H1 (cell line): ENCODE data around the gene CIB4. TPM values are rescaled to one million over a fixed set of nuclear protein-coding genes. Genes with fewer than 3 reads are reported as not detected.

Experiments
- CTCF ChIA-PET: fragments of 300-600 bp; sonication (Branson Sonifier 250); formaldehyde crosslinking; loops from one replicate; lab custom pipeline; 2021; ENCODE audit not compliant: partially characterized antibody; lab: Charles Lee
- POLR2A ChIA-PET: fragments of 300-600 bp; sonication (Branson Sonifier 250); formaldehyde crosslinking; loops from one replicate; lab custom pipeline; 2021; ENCODE audit warnings: inconsistent platforms; ENCODE audit not compliant: partially characterized antibody; lab: Charles Lee
- DNase-seq, 2 experiments: peaks; one replicate each; pipeline versions ENCODE4 v3.0.0 to v3.0.0-alpha.2; 2010 to 2022; ENCODE audit warnings: low spot score in 2 of 2, low read depth in 1 of 2, mixed read lengths in 1 of 2
- FAIRE-seq: peaks from 2 replicates; lab custom pipeline; 2011; peaks lifted over from hg19 to GRCh38; lab: Jason Lieb, UNC
- H2AFZ ChIP-seq: 2 replicates; pipeline ENCODE4 v1.8.1; 2012; ENCODE audit warnings: low read length, inconsistent platforms
- H2AK5ac ChIP-seq: 2 replicates; pipeline ENCODE4 v1.6.1; 2013; ENCODE audit warnings: low read depth, low read length
- H2BK120ac ChIP-seq: replicated peaks from 2 replicates; pipeline ENCODE3; 2013; ENCODE audit warnings: low read depth, low read length, inconsistent platforms
- H2BK12ac ChIP-seq: 2 replicates; pipeline ENCODE4 v1.6.1; 2013; ENCODE audit warnings: low read depth, low read length
- H2BK15ac ChIP-seq: 2 replicates; pipeline ENCODE4 v1.6.1; 2013; ENCODE audit warnings: low read length
- H2BK20ac ChIP-seq: 2 replicates; pipeline ENCODE4 v1.6.1; 2013; ENCODE audit warnings: low read length
- H2BK5ac ChIP-seq: 2 replicates; pipeline ENCODE4 v1.6.1; 2013; ENCODE audit warnings: low read depth, low read length
- H3K14ac ChIP-seq: 2 replicates; pipeline ENCODE4 v1.6.1; 2013; ENCODE audit warnings: inconsistent platforms; ENCODE audit not compliant: insufficient read length
- H3K18ac ChIP-seq: 2 replicates; pipeline ENCODE4 v1.6.1; 2013; ENCODE audit warnings: low read length; ENCODE audit errors: extremely low read depth
- H3K23ac ChIP-seq: 2 replicates; pipeline ENCODE4 v1.6.1; 2013; ENCODE audit warnings: inconsistent platforms; ENCODE audit not compliant: insufficient read length
- H3K23me2 ChIP-seq: 2 replicates; pipeline ENCODE4 v1.6.1; 2013; ENCODE audit warnings: low read depth, low read length
- H3K27ac ChIP-seq: 2 replicates; pipeline ENCODE4 v1.6.1; 2011; ENCODE audit warnings: low read depth, low read length, inconsistent platforms
- H3K27me3 ChIP-seq, 4 experiments: replicated peaks in 1 of 4; 1 replicate in 1 of 4; 2 replicates in 3 of 4; pipeline versions ENCODE4 v1.6.1 to v1.8.1; 2011 to 2013; ENCODE audit warnings: low read length in 3 of 4, mild to moderate bottlenecking in 3 of 4, inconsistent platforms in 2 of 4, mixed read lengths in 2 of 4, moderate library complexity in 1 of 4; ENCODE audit not compliant: control insufficient read depth in 3 of 4, insufficient read depth in 3 of 4; ENCODE audit errors: extremely low read depth in 1 of 4
- H3K36me3 ChIP-seq, 4 experiments: 2 replicates each; pipeline versions ENCODE4 v1.6.1 to v1.8.1; 2011 to 2013; ENCODE audit warnings: mild to moderate bottlenecking in 4 of 4, low read length in 3 of 4, moderate library complexity in 2 of 4, control low read depth in 1 of 4, inconsistent platforms in 1 of 4; ENCODE audit not compliant: insufficient read depth in 4 of 4, control insufficient read depth in 2 of 4
- H3K4ac ChIP-seq: replicated peaks from 2 replicates; pipeline ENCODE3; 2013; ENCODE audit warnings: low read length, low read depth, mixed read lengths, inconsistent platforms; ENCODE audit not compliant: insufficient read length
- H3K4me1 ChIP-seq, 4 experiments: replicated peaks in 1 of 4; 1 replicate in 1 of 4; 2 replicates in 3 of 4; pipeline versions ENCODE4 v1.6.1 to v1.8.1; 2011 to 2013; ENCODE audit warnings: low read length in 3 of 4, inconsistent platforms in 2 of 4, mixed read lengths in 1 of 4; ENCODE audit not compliant: insufficient read depth in 4 of 4, control insufficient read depth in 3 of 4
- H3K4me2 ChIP-seq, 2 experiments: 2 replicates each; pipeline versions ENCODE4 v1.6.1 to v1.8.1; 2011 to 2013; ENCODE audit warnings: low read depth in 2 of 2, low read length in 2 of 2, control low read depth in 1 of 2, inconsistent platforms in 1 of 2, mild to moderate bottlenecking in 1 of 2; ENCODE audit not compliant: insufficient read depth in 1 of 2
- H3K4me3 ChIP-seq, 4 experiments: fragments of 200-600, 300-600 bp in 1 of 4; sonication (generic), shearing (Covaris generic), sonication (Bioruptor Twin) in 1 of 4; 2 replicates each; pipeline versions ENCODE4 v1.5.1 to v1.8.1; 2011 to 2016; ENCODE audit warnings: low read length in 4 of 4, low read depth in 3 of 4, control low read depth in 2 of 4, inconsistent platforms in 2 of 4, mild to moderate bottlenecking in 2 of 4, mixed read lengths in 1 of 4, moderate library complexity in 1 of 4; ENCODE audit not compliant: insufficient read depth in 2 of 4; ENCODE audit errors: extremely low read depth in 1 of 4
- H3K56ac ChIP-seq: replicated peaks from 2 replicates; pipeline ENCODE3; 2013; ENCODE audit warnings: low read depth, mild to moderate bottlenecking, mixed read lengths, low read length, inconsistent platforms; ENCODE audit not compliant: insufficient read length
- H3K79me1 ChIP-seq: 2 replicates; pipeline ENCODE4 v1.6.1; 2013; ENCODE audit warnings: low read depth, low read length, control low read depth
- H3K79me2 ChIP-seq, 2 experiments: 2 replicates each; pipeline versions ENCODE4 v1.6.1 to v1.8.1; 2012 to 2013; ENCODE audit warnings: low read length in 2 of 2, mild to moderate bottlenecking in 2 of 2, inconsistent platforms in 1 of 2; ENCODE audit not compliant: insufficient read depth in 2 of 2, control insufficient read depth in 1 of 2
- H3K9ac ChIP-seq, 4 experiments: replicated peaks in 1 of 4; 1 replicate in 1 of 4; 2 replicates in 3 of 4; pipeline versions ENCODE4 v1.6.1 to v1.8.1; 2011 to 2013; ENCODE audit warnings: low read depth in 3 of 4, low read length in 3 of 4, control low read depth in 2 of 4, mild to moderate bottlenecking in 2 of 4, moderate library complexity in 2 of 4, inconsistent platforms in 1 of 4; ENCODE audit errors: extremely low read depth in 1 of 4
- H3K9me3 ChIP-seq, 2 experiments: 2 replicates each; pipeline versions ENCODE4 v1.6.1 to v1.8.1; 2012 to 2013; ENCODE audit warnings: mild to moderate bottlenecking in 2 of 2, moderate library complexity in 2 of 2, control low read depth in 1 of 2, inconsistent platforms in 1 of 2, low read depth in 1 of 2, low read length in 1 of 2, mixed read lengths in 1 of 2; ENCODE audit not compliant: insufficient read depth in 2 of 2
- H4K20me1 ChIP-seq, 2 experiments: replicated peaks in 1 of 2; 2 replicates each; pipeline versions ENCODE3 to v1.8.1; 2011 to 2013; ENCODE audit warnings: inconsistent platforms in 2 of 2, low read length in 2 of 2, mild to moderate bottlenecking in 1 of 2; ENCODE audit not compliant: insufficient read depth in 2 of 2, control insufficient read depth in 1 of 2
- H4K5ac ChIP-seq: 2 replicates; pipeline ENCODE4 v1.6.1; 2013; ENCODE audit warnings: low read length, low read depth, mixed read lengths, inconsistent platforms; ENCODE audit not compliant: insufficient read length
- H4K8ac ChIP-seq: 2 replicates; pipeline ENCODE4 v1.8.0; 2013; ENCODE audit warnings: mild to moderate bottlenecking, moderate library complexity, low read length, inconsistent platforms; ENCODE audit not compliant: insufficient read depth; ENCODE audit errors: extremely low read depth
- H4K91ac ChIP-seq: replicated peaks from 2 replicates; pipeline ENCODE3; 2013; ENCODE audit warnings: low read length, mixed read lengths, inconsistent platforms; ENCODE audit not compliant: insufficient read length
- ATF3 ChIP-seq: IDR thresholded peaks from 2 replicates; pipeline ENCODE4 v1.6.1; 2011; ENCODE audit warnings: low read depth, mild to moderate bottlenecking, low read length; ENCODE audit not compliant: insufficient read depth
- CTCF ChIP-seq, 3 experiments: IDR thresholded peaks; 1 replicate in 2 of 3; 2 replicates in 1 of 3; pipeline versions ENCODE4 v1.5.1 to v1.6.1; 2011; ENCODE audit warnings: low read length in 3 of 3, mild to moderate bottlenecking in 3 of 3, inconsistent platforms in 2 of 3, low read depth in 1 of 3, moderate library complexity in 1 of 3; ENCODE audit not compliant: insufficient read depth in 1 of 3; ENCODE audit errors: control extremely low read depth in 1 of 3
- POU5F1 ChIP-seq: IDR thresholded peaks from 2 replicates; pipeline ENCODE4 v1.6.1; 2011; ENCODE audit warnings: low read depth, mild to moderate bottlenecking, low read length, moderate library complexity
- RAD21 ChIP-seq, 2 experiments: IDR thresholded peaks in 1 of 2; conservative IDR thresholded peaks in 1 of 2; 2 replicates each; pipeline ENCODE4 v1.6.1; 2011; ENCODE audit warnings: low read depth in 2 of 2, low read length in 2 of 2, improper control_type of control experiment in 1 of 2, inconsistent platforms in 1 of 2, mild to moderate bottlenecking in 1 of 2, moderate library complexity in 1 of 2
- RFX5 ChIP-seq: IDR thresholded peaks from 2 replicates; pipeline ENCODE4 v1.6.1; 2011; ENCODE audit warnings: low read depth, low read length, improper control_type of control experiment, borderline replicate concordance
- RNF2 ChIP-seq: fragments of 200-900, 300-1000 bp; sonication (generic); IDR thresholded peaks from 2 replicates; pipeline ENCODE4 v1.7.1; 2016; ENCODE audit warnings: borderline replicate concordance, low read depth, mild to moderate bottlenecking, antibody characterized with exemption, low read length; ENCODE audit not compliant: poor library complexity, severe bottlenecking; ENCODE audit errors: missing control alignments
- SIX5 ChIP-seq: IDR thresholded peaks from 2 replicates; pipeline ENCODE4 v1.6.1; 2011; ENCODE audit warnings: mild to moderate bottlenecking, low read depth, low read length
- TCF12 ChIP-seq: IDR thresholded peaks from 2 replicates; pipeline ENCODE4 v1.6.1; 2011; ENCODE audit warnings: low read depth, mild to moderate bottlenecking, low read length
- WGBS, 2 experiments: shearing (Covaris generic) in 1 of 2; methylation state at CpG; one replicate each; pipeline versions ENCODE4 v1.1.6 to v1.1.7; 2013 to 2015; ENCODE audit warnings: low lambda C conversion rate in 2 of 2, mixed read lengths in 2 of 2, inconsistent platforms in 1 of 2, low coverage in 1 of 2, missing lambda C conversion rate in 1 of 2; ENCODE audit not compliant: insufficient replicate concordance in 2 of 2, insufficient coverage in 1 of 2, insufficient read length in 1 of 2; ENCODE audit errors: extremely low coverage in 1 of 2, missing lambda C conversion rate in 1 of 2; 5-methylcytosine and 5-hydroxymethylcytosine counted together
- polyA plus RNA-seq, 7 experiments: library from polyadenylated mRNA; depleted of rRNA in 3 of 7; stranded (reverse) in 5 of 7; unstranded in 2 of 7; fragments of >200 nt in 5 of 7; fragments of 200-250 nt in 2 of 7; gene quantifications; 1 replicate in 5 of 7; 2 replicates in 1 of 7; 4 replicates in 1 of 7; pipeline versions ENCODE4 v1.2.1 to v1.2.3, GENCODE V29; 2011 to 2013; ENCODE audit warnings: missing spikeins in 2 of 7, mixed read lengths in 2 of 7
- total RNA-seq: library from RNA; stranded (reverse); fragmentation: NEBNext Ultra II Directional; extraction: Animal tissue kit (Norgen Biotek cat#: 25700); gene quantifications from 2 replicates; pipeline ENCODE4 v1.2.1, GENCODE V29; 2021

CIB4 gene
- total and polyA plus RNA-seq, 2 of the 8 experiments (the other 6 are each of a cell fraction or from before 2014, with no cell fraction given), result not detected

GRCh38 chr2:26683583-26683982 is 42.4 kb upstream of the CIB4 start:
- no peak for FAIRE-seq
- no peak overlapping the region for H3K56ac ChIP-seq
- no peak overlapping the region for H3K4me3 ChIP-seq
- POLR2A ChIA-PET, result interaction anchor here (0.9 kb wide), 1 partner anchor 43 kb away, joined by 3 read pairs; the partner anchor contains the start of gene CIB4
- no peak overlapping the region for H3K27ac ChIP-seq
- no peak overlapping the region for H3K4me2 ChIP-seq
- no peak overlapping the region for H4K8ac ChIP-seq
- no peak overlapping the region for H2AK5ac ChIP-seq
- H2BK20ac ChIP-seq, result no peak overlapping the region
- H4K91ac ChIP-seq, result no peak overlapping the region
- CTCF ChIA-PET, result interaction anchor here (1.0 to 2.0 kb wide), 7 partner anchors 11 to 105 kb away, joined by 3 to 6 read pairs (median 3); no protein-coding TSS in a partner anchor
- no peaks in the 10 kb centered on the region for H3K79me2 ChIP-seq
- H2BK12ac ChIP-seq, result 0 out of 2 replicates have a peak overlapping the region, but pooled peaks have one; percentile 9
- H3K23ac ChIP-seq, result no peak overlapping the region
- H3K9ac ChIP-seq, result no peak overlapping the region
- no peak overlapping the region for H2BK5ac ChIP-seq
- no peaks in the 10 kb centered on the region for H3K9me3 ChIP-seq
- no peaks in the 10 kb centered on the region for H4K20me1 ChIP-seq
- no peak overlapping the region for H4K5ac ChIP-seq
- no peak for DNase-seq
- no peak overlapping the region for H3K14ac ChIP-seq
- no peaks in the 10 kb centered on the region for H3K23me2 ChIP-seq
- no peaks in the 10 kb centered on the region; a peak in 2 of 7 replicates for H3K27me3 ChIP-seq
- H3K36me3 ChIP-seq, result no peaks in the 10 kb centered on the region
- 93% methylated on average over 6 of the region's 6 CpGs; no CpG with 5 or more reads in 1 of the 2 experiments for WGBS, 2 experiments
- H2AFZ ChIP-seq, result no peak overlapping the region
- no peak overlapping the region for H2BK15ac ChIP-seq
- H3K4me1 ChIP-seq, result no peaks in the 10 kb centered on the region
- no peaks in the 10 kb centered on the region for H3K79me1 ChIP-seq
- no peak overlapping the region for H3K4ac ChIP-seq
- no peak overlapping the region for H3K18ac ChIP-seq
- H2BK120ac ChIP-seq, result no peak overlapping the region
- TF ChIP-seq RFX5, result no peak
- peak in 1 of 2 experiments; percentile 38; a peak in 1 of 4 replicates for TF ChIP-seq RAD21 (IDR thresholded peaks at IDR 0.05 in 1 of 2, conservative IDR thresholded peaks at IDR 0.05 in 1 of 2; ENCODE audit: low read depth in 2 of 2, low read length in 2 of 2)
- TF ChIP-seq RNF2, result no peak
- TF ChIP-seq TCF12, result no peak
- TF ChIP-seq ATF3, result no peak
- TF ChIP-seq SIX5, result no peak
- TF ChIP-seq POU5F1, result no peak
- TF ChIP-seq CTCF (IDR thresholded peaks at IDR 0.05; ENCODE audit: control extremely low read depth in 1 of 3, insufficient read depth in 1 of 3, low read depth in 1 of 3, low read length in 3 of 3), result peak in 2 of 3 experiments; percentile 11 to 21; a peak in 2 of 4 replicates
- TF ChIP-seq, all 59 proteins: peak for 2
